Prostate gland (tissue), 2 donors: ENCODE results near the gene CRYBG1. TPM values are rescaled to one million over a fixed set of nuclear protein-coding genes. Genes with fewer than 3 reads are reported as not detected.

Experiments
- DNase-seq: peaks from one replicate; pipeline ENCODE4 v3.0.0-alpha.2; 2019; ENCODE audit warnings: low spot score
- H3K27ac ChIP-seq, 2 donors: fragments of 200-600 bp; sonication (generic); 2 replicates each; pipeline ENCODE4 v1.5.1; 2017 to 2019
- H3K27me3 ChIP-seq: fragments of 200-600 bp; sonication (generic); replicated peaks from 2 replicates; pipeline ENCODE4 v1.5.1; 2019; ENCODE audit not compliant: insufficient read depth
- H3K36me3 ChIP-seq, 2 donors: fragments of 200-600 bp; sonication (generic); 1 replicate in 1 of 2; 2 replicates in 1 of 2; pipeline versions ENCODE4 v1.5.1 to v1.8.1; 2017 to 2019
- H3K4me1 ChIP-seq: fragments of 200-600 bp; sonication (generic); replicated peaks from 2 replicates; pipeline ENCODE4 v1.5.1; 2019
- H3K4me3 ChIP-seq, 2 donors: fragments of 200-600 bp; sonication (generic); 2 replicates each; pipeline ENCODE4 v1.5.1; 2017 to 2019
- H3K9me3 ChIP-seq: fragments of 200-600 bp; sonication (generic); 2 replicates; pipeline ENCODE4 v1.5.1; 2017
- CTCF ChIP-seq, 4 experiments: fragments of 200-600 bp in 2 of 4; fragments of 450-650 bp in 2 of 4; sonication (generic) in 2 of 4; IDR thresholded peaks; 1 replicate in 3 of 4; 2 replicates in 1 of 4; pipeline ENCODE4 v1.5.1; 2016 to 2019; ENCODE audit warnings: antibody characterized with exemption in 4 of 4, mild to moderate bottlenecking in 2 of 4, moderate library complexity in 2 of 4
- POLR2A ChIP-seq: fragments of 450-650 bp; IDR thresholded peaks from one replicate; pipeline ENCODE4 v1.6.1; 2016; ENCODE audit warnings: antibody characterized with exemption, mild to moderate bottlenecking
- POLR2AphosphoS5 ChIP-seq: sonication (generic); formaldehyde crosslinking; IDR thresholded peaks from one replicate; pipeline ENCODE4 v1.6.1; 2017; ENCODE audit warnings: antibody characterized with exemption
- WGBS: methylation state at CpG from one replicate; pipeline ENCODE4 v1.1.5; 2018; 5-methylcytosine and 5-hydroxymethylcytosine counted together
- intact Hi-C: fragments of 100-400 bp; cut with DNase I; formaldehyde crosslinking; loops from one replicate; pipeline ENCODE4 v1.14.2; 2022
- total RNA-seq, 2 donors: library from RNA; depleted of rRNA; stranded (reverse); fragments of >200 nt; gene quantifications; one replicate each; pipeline ENCODE4 v1.1.0, GENCODE V29; 2016

Gene CRYBG1
- total RNA-seq, 2 donors from 2014 or later, result 39.9 to 75.4 TPM

GRCh38 chr6:106448000-106448426 is 87.5 kb downstream of the CRYBG1 start:
- no peak overlapping the region for H3K4me3 ChIP-seq
- no peak overlapping the region for H3K27ac ChIP-seq
- TF ChIP-seq POLR2AphosphoS5 (no peak), CTCF (IDR thresholded peaks at IDR 0.05) (no peak)
- H3K27me3 ChIP-seq, result no peaks in the 10 kb centered on the region
- intact Hi-C loops, result loop anchor here (5.0 kb wide), 2 partner anchors 119 to 529 kb away; no protein-coding TSS in a partner anchor
- DNase-seq, result no peak
- H3K4me1 ChIP-seq, result no peaks in the 10 kb centered on the region
- H3K9me3 ChIP-seq, result no peaks in the 10 kb centered on the region
- H3K36me3 ChIP-seq, result no peaks in the 10 kb centered on the region
- 82% methylated on average over 6 of the region's 6 CpGs for WGBS

GRCh38 chr6:106450653-106451052 is 90.1 kb downstream of the CRYBG1 start:
- no peak for DNase-seq
- TF ChIP-seq POLR2A (no peak), POLR2AphosphoS5 (no peak), CTCF (IDR thresholded peaks at IDR 0.05) (no peak)
- intact Hi-C loops, result no loop called here
- H3K4me3 ChIP-seq, result no peak overlapping the region
- 58% methylated on average over 2 of the region's 2 CpGs for WGBS
- H3K4me1 ChIP-seq, result no peaks in the 10 kb centered on the region
- no peaks in the 10 kb centered on the region for H3K27me3 ChIP-seq
- no peak overlapping the region for H3K27ac ChIP-seq
- no peaks in the 10 kb centered on the region for H3K36me3 ChIP-seq
- no peaks in the 10 kb centered on the region for H3K9me3 ChIP-seq

GRCh38 chr6:106451439-106451838 is 90.9 kb downstream of the CRYBG1 start:
- intact Hi-C loops, result no loop called here
- Histone ChIP-seq H3K4me3 (no peak overlapping the region), H3K27ac (no peak overlapping the region), H3K9me3 (no peaks in the 10 kb centered on the region), H3K36me3 (no peaks in the 10 kb centered on the region), H3K4me1 (no peaks in the 10 kb centered on the region), H3K27me3 (no peaks in the 10 kb centered on the region)
- WGBS, result 72% methylated on average over 7 of the region's 7 CpGs
- no peak for DNase-seq
- TF ChIP-seq POLR2AphosphoS5, result no peak
- no peak for TF ChIP-seq POLR2A
- TF ChIP-seq CTCF (IDR thresholded peaks at IDR 0.05), result no peak

GRCh38 chr6:106452628-106453027 is 92.1 kb downstream of the CRYBG1 start:
- no peak overlapping the region for H3K27ac ChIP-seq
- 55% methylated on average over 1 of the region's 1 CpG for WGBS
- TF ChIP-seq POLR2AphosphoS5 (no peak), POLR2A (no peak), CTCF (IDR thresholded peaks at IDR 0.05) (no peak)

GRCh38 chr6:106453756-106454367 is 93.3 kb downstream of the CRYBG1 start:
- Histone ChIP-seq H3K9me3 (no peaks in the 10 kb centered on the region), H3K36me3 (no peaks in the 10 kb centered on the region), H3K4me1 (peaks cover 6% of the 10 kb centered on the region), H3K27ac (no peak overlapping the region), H3K27me3 (no peaks in the 10 kb centered on the region), H3K4me3 (no peak overlapping the region)
- intact Hi-C loops, result no loop called here
- DNase-seq, result no peak
- 83% methylated on average over 6 of the region's 6 CpGs for WGBS
- TF ChIP-seq POLR2AphosphoS5, result no peak

More at GRCh38 chr6:106452628-106453027, 92.1 kb downstream of the CRYBG1 start:
- intact Hi-C loops, result no loop called here
- Histone ChIP-seq H3K27me3 (no peaks in the 10 kb centered on the region), H3K36me3 (no peaks in the 10 kb centered on the region), H3K4me3 (no peak overlapping the region), H3K4me1 (no peaks in the 10 kb centered on the region), H3K9me3 (no peaks in the 10 kb centered on the region)
- DNase-seq, result no peak
